H9 (cell line): ENCODE measurements around the gene BIRC7. TPM values are rescaled to one million over a fixed set of nuclear protein-coding genes. Genes with fewer than 3 reads are reported as not detected.

ENCODE experiments used
- DNase-seq: peaks from one replicate; pipeline ENCODE4 v3.0.0-alpha.2; 2017
- H2AFZ ChIP-seq: one replicate; pipeline ENCODE4 v1.6.1; 2013; ENCODE audit warnings: mild to moderate bottlenecking, low read length, control low read depth, moderate library complexity
- H2AK5ac ChIP-seq: 2 replicates; pipeline ENCODE4 v1.6.1; 2013; ENCODE audit warnings: low read length, control low read depth, mixed read lengths; ENCODE audit not compliant: insufficient read length
- H2BK120ac ChIP-seq: one replicate; pipeline ENCODE4 v1.6.1; 2013; ENCODE audit warnings: low read depth, mild to moderate bottlenecking, low read length, control low read depth, inconsistent platforms; ENCODE audit not compliant: poor library complexity, severe bottlenecking
- H2BK12ac ChIP-seq: 2 replicates; pipeline ENCODE4 v1.6.1; 2013; ENCODE audit warnings: low read length, control low read depth, mixed read lengths, low read depth; ENCODE audit not compliant: insufficient read length
- H2BK15ac ChIP-seq: 2 replicates; pipeline ENCODE4 v1.6.1; 2013; ENCODE audit warnings: low read depth, low read length, control low read depth
- H2BK20ac ChIP-seq: one replicate; pipeline ENCODE4 v1.6.1; 2013; ENCODE audit warnings: low read depth, mild to moderate bottlenecking, low read length, control low read depth, inconsistent platforms; ENCODE audit not compliant: poor library complexity, severe bottlenecking
- H2BK5ac ChIP-seq: 2 replicates; pipeline ENCODE4 v1.6.1; 2013; ENCODE audit warnings: low read length, control low read depth, mixed read lengths; ENCODE audit not compliant: insufficient read length
- H3K14ac ChIP-seq: 2 replicates; pipeline ENCODE4 v1.6.1; 2013; ENCODE audit warnings: low read length, control low read depth; ENCODE audit not compliant: insufficient read depth
- H3K18ac ChIP-seq: 2 replicates; pipeline ENCODE4 v1.6.1; 2013; ENCODE audit warnings: low read depth, mild to moderate bottlenecking, mixed read lengths, low read length, control low read depth; ENCODE audit not compliant: insufficient read length
- H3K23ac ChIP-seq: 2 replicates; pipeline ENCODE4 v1.6.1; 2013; ENCODE audit warnings: low read length, control low read depth, mixed read lengths, low read depth; ENCODE audit not compliant: insufficient read length
- H3K23me2 ChIP-seq: 2 replicates; pipeline ENCODE4 v1.6.1; 2013; ENCODE audit warnings: low read depth, mild to moderate bottlenecking, mixed read lengths, low read length, control low read depth; ENCODE audit not compliant: insufficient read length, poor library complexity, severe bottlenecking
- H3K27ac ChIP-seq: 2 replicates; pipeline ENCODE4 v1.5.1; 2013; ENCODE audit warnings: low read length, control low read depth, mixed read lengths, low read depth; ENCODE audit not compliant: insufficient read length
- H3K27me3 ChIP-seq: 2 replicates; pipeline ENCODE4 v1.6.1; 2013; ENCODE audit warnings: low read length, control low read depth, inconsistent platforms; ENCODE audit not compliant: insufficient read depth
- H3K4ac ChIP-seq: 2 replicates; pipeline ENCODE4 v1.6.1; 2013; ENCODE audit warnings: low read depth, mild to moderate bottlenecking, control low read depth, inconsistent platforms, low read length, moderate library complexity
- H3K4me1 ChIP-seq: 2 replicates; pipeline ENCODE4 v1.6.1; 2013; ENCODE audit warnings: low read length, control low read depth, inconsistent platforms; ENCODE audit not compliant: insufficient read depth
- H3K4me2 ChIP-seq: 2 replicates; pipeline ENCODE4 v1.6.1; 2013; ENCODE audit warnings: low read length, control low read depth, mixed read lengths; ENCODE audit not compliant: insufficient read length, insufficient read depth
- H3K56ac ChIP-seq: 2 replicates; pipeline ENCODE4 v1.6.1; 2013; ENCODE audit warnings: low read depth, mild to moderate bottlenecking, mixed read lengths, low read length, control low read depth; ENCODE audit not compliant: insufficient read length
- H3K79me1 ChIP-seq: 2 replicates; pipeline ENCODE4 v1.6.1; 2013; ENCODE audit warnings: low read depth, mild to moderate bottlenecking, moderate library complexity, low read length, control low read depth, inconsistent platforms; ENCODE audit not compliant: insufficient read depth, poor library complexity, severe bottlenecking
- H3K79me2 ChIP-seq: 2 replicates; pipeline ENCODE4 v1.6.1; 2013; ENCODE audit warnings: low read length, control low read depth, inconsistent platforms; ENCODE audit not compliant: insufficient read depth
- H3K9ac ChIP-seq: 2 replicates; pipeline ENCODE4 v1.6.1; 2013; ENCODE audit warnings: low read length, control low read depth, mixed read lengths; ENCODE audit not compliant: insufficient read length; ENCODE audit errors: extremely low read depth
- H3K9me3 ChIP-seq: one replicate; pipeline ENCODE4 v1.6.1; 2013; ENCODE audit warnings: low read depth, low read length, inconsistent platforms; ENCODE audit not compliant: control insufficient read depth
- H3T11ph ChIP-seq: one replicate; pipeline ENCODE4 v1.6.1; 2013; ENCODE audit warnings: mild to moderate bottlenecking, low read length, control low read depth, inconsistent platforms
- H4K20me1 ChIP-seq: one replicate; pipeline ENCODE4 v1.6.1; 2013; ENCODE audit not compliant: control insufficient read depth, insufficient read length, insufficient read depth
- H4K5ac ChIP-seq: 2 replicates; pipeline ENCODE4 v1.6.1; 2013; ENCODE audit warnings: low read depth, mild to moderate bottlenecking, mixed read lengths, low read length, control low read depth; ENCODE audit not compliant: insufficient read length
- H4K8ac ChIP-seq: replicated peaks from 2 replicates; pipeline ENCODE4 v1.6.1; 2013; ENCODE audit warnings: low read length, control low read depth, mixed read lengths, low read depth; ENCODE audit not compliant: insufficient read length
- H4K91ac ChIP-seq: 2 replicates; pipeline ENCODE4 v1.6.1; 2013; ENCODE audit warnings: low read depth, mild to moderate bottlenecking, moderate library complexity, mixed read lengths, low read length, control low read depth; ENCODE audit not compliant: insufficient read length
- H3K27ac Mint-ChIP-seq, 3 experiments: 2 replicates in 2 of 3; 3 replicates in 1 of 3; pipeline ENCODE4 v1.8.0; 2020 to 2021; ENCODE audit warnings: mixed read lengths in 3 of 3, mild to moderate bottlenecking in 1 of 3, moderate library complexity in 1 of 3
- H3K27me3 Mint-ChIP-seq: 2 replicates; pipeline ENCODE4 v1.8.0; 2021; ENCODE audit warnings: low read depth, mild to moderate bottlenecking, moderate library complexity, mixed read lengths
- H3K36me3 Mint-ChIP-seq, 3 experiments: 2 replicates in 2 of 3; 3 replicates in 1 of 3; pipeline ENCODE4 v1.8.0; 2020 to 2021; ENCODE audit warnings: low read depth in 3 of 3, mixed read lengths in 3 of 3; ENCODE audit not compliant: insufficient read depth in 1 of 3
- H3K4me1 Mint-ChIP-seq, 2 experiments: 2 replicates each; pipeline ENCODE4 v1.8.0; 2020; ENCODE audit warnings: mixed read lengths in 2 of 2
- H3K4me3 Mint-ChIP-seq, 2 experiments: 2 replicates in 1 of 2; 3 replicates in 1 of 2; pipeline ENCODE4 v1.8.0; 2020 to 2021; ENCODE audit warnings: mild to moderate bottlenecking in 2 of 2, mixed read lengths in 2 of 2, moderate library complexity in 1 of 2
- H3K9me3 Mint-ChIP-seq, 2 experiments: 2 replicates in 1 of 2; 3 replicates in 1 of 2; pipeline ENCODE4 v1.8.0; 2020; ENCODE audit warnings: mild to moderate bottlenecking in 2 of 2, mixed read lengths in 2 of 2, moderate library complexity in 1 of 2
- WGBS: extraction: QIAGEN DNeasy Blood & Tissue Kit; methylation state at CpG from one replicate; pipeline ENCODE4 v1.1.7; 2013; ENCODE audit warnings: missing lambda C conversion rate, low lambda C conversion rate, mixed read lengths; ENCODE audit not compliant: insufficient read length; ENCODE audit errors: extremely low coverage; 5-methylcytosine and 5-hydroxymethylcytosine counted together
- total RNA-seq: library from RNA; stranded (reverse); gene quantifications from 2 replicates; pipeline ENCODE4 v1.2.1, GENCODE V29; 2021
- TF ChIP-seq, protein P1 (sequence below): fragments of 200-600 bp; sonication (generic); conservative IDR thresholded peaks from 3 replicates; pipeline ENCODE4 v1.8.0; 2021; ENCODE audit warnings: antibody characterized with exemption, mild to moderate bottlenecking

Gene BIRC7
- total RNA-seq, 1 experiment from 2014 or later = not detected

DNA sequence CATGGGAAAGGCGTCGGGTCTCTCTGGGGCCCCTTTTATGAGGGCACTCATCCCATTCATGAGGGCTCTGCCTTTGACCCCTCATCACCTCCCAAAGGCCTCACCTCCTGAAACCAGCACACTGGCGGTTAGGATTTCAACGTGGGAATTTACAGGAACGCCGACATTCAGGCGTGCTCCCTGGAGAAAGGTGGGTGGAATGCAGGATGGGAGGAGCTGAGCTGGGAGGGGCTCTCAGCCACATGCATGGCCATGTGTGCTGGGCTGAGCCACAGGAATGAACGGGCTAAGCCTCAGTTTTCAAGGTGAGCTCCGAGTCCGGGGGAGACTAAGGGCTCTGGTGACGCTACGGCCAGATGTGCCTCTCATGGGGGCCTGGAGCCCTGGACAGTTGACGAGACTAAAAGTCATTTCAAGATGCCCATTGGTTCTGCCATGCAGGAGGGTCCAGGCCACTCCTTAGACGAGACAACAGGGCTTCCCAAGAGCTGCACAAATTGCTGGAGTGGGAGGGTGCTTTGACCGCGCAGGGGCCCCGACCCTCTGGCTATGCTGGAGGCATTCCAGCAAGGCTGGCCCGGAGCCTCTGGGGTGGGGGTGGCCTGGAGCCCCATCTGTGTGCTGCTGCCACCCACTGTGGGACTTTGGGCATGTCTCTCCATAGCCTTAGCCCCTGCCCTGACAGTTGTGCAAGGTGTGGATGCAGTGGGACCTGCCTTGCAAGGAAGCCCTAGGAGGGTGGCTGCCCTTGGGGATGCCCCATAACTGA is 33.1 kb downstream of the BIRC7 start:
- Histone ChIP-seq H2BK5ac (no peak overlapping the region), H2BK15ac (no peak overlapping the region), H3K27me3 (no peaks in the 10 kb centered on the region), H2BK12ac (no peak overlapping the region), H3K9me3 (no peaks in the 10 kb centered on the region), H4K5ac (no peak overlapping the region), H3K23me2 (no peaks in the 10 kb centered on the region), H4K8ac (no peak overlapping the region), H2BK20ac (no peak overlapping the region), H2AK5ac (no peak overlapping the region), H3K23ac (no peak overlapping the region), H3K4ac (no peak overlapping the region), H4K91ac (no peak overlapping the region), H3K4me2 (no peak overlapping the region), H3K14ac (no peak overlapping the region), H3K79me2 (peaks cover 8% of the 10 kb centered on the region; the same call in 1 of the 2 replicates), H3K56ac (no peak overlapping the region), H3K18ac (no peak overlapping the region), H3K27ac (no peak overlapping the region), H3K9ac (no peak overlapping the region), H4K20me1 (no peaks in the 10 kb centered on the region), H2AFZ (no peak overlapping the region), H3T11ph (no peak overlapping the region), H3K79me1 (peaks cover 3% of the 10 kb centered on the region), H3K4me1 (0 out of 2 replicates have a peak, but pooled peaks cover 1% of the 10 kb centered on the region), H2BK120ac (no peak overlapping the region)
- H3K4me1 Mint-ChIP-seq = peaks cover 17 to 26% of the 10 kb centered on the region in 2 experiments
- WGBS = no CpG with 5 or more reads among the region's 18 CpGs
- H3K27me3 Mint-ChIP-seq = peaks cover 11% of the 10 kb centered on the region
- no peaks in the 10 kb centered on the region for H3K9me3 Mint-ChIP-seq
- TF ChIP-seq, protein P1, sequence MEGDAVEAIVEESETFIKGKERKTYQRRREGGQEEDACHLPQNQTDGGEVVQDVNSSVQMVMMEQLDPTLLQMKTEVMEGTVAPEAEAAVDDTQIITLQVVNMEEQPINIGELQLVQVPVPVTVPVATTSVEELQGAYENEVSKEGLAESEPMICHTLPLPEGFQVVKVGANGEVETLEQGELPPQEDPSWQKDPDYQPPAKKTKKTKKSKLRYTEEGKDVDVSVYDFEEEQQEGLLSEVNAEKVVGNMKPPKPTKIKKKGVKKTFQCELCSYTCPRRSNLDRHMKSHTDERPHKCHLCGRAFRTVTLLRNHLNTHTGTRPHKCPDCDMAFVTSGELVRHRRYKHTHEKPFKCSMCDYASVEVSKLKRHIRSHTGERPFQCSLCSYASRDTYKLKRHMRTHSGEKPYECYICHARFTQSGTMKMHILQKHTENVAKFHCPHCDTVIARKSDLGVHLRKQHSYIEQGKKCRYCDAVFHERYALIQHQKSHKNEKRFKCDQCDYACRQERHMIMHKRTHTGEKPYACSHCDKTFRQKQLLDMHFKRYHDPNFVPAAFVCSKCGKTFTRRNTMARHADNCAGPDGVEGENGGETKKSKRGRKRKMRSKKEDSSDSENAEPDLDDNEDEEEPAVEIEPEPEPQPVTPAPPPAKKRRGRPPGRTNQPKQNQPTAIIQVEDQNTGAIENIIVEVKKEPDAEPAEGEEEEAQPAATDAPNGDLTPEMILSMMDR = no peak
- H3K36me3 Mint-ChIP-seq = no peaks in the 10 kb centered on the region
- DNase-seq = no peak
- H3K4me3 Mint-ChIP-seq = no peak overlapping the region
- no peak overlapping the region for H3K27ac Mint-ChIP-seq
